GM21390 (cell line): ENCODE measurements around the gene NHLRC4.

ENCODE experiments used
- ATAC-seq: cut with Tn5 transposase; IDR thresholded peaks from one replicate; pipeline ENCODE4 v1.9.1; 2021; ENCODE audit not compliant: unreplicated experiment

NHLRC4 gene

GRCh38 chr16:582614-583331, 16.0 kb downstream of the NHLRC4 start:
- no peak for ATAC-seq

GRCh38 chr16:583470-583814, 16.6 kb downstream of the NHLRC4 start:
- ATAC-seq: no peak

GRCh38 chr16:583815-584591, 17.2 kb downstream of the NHLRC4 start:
- ATAC-seq: no peak

GRCh38 chr16:585351-585750, 18.5 kb downstream of the NHLRC4 start:
- ATAC-seq: no peak

- ATAC-seq: no peak
These were observed 19.3 kb downstream of the NHLRC4 start for GRCh38 chr16:586047-586644.

DNA sequence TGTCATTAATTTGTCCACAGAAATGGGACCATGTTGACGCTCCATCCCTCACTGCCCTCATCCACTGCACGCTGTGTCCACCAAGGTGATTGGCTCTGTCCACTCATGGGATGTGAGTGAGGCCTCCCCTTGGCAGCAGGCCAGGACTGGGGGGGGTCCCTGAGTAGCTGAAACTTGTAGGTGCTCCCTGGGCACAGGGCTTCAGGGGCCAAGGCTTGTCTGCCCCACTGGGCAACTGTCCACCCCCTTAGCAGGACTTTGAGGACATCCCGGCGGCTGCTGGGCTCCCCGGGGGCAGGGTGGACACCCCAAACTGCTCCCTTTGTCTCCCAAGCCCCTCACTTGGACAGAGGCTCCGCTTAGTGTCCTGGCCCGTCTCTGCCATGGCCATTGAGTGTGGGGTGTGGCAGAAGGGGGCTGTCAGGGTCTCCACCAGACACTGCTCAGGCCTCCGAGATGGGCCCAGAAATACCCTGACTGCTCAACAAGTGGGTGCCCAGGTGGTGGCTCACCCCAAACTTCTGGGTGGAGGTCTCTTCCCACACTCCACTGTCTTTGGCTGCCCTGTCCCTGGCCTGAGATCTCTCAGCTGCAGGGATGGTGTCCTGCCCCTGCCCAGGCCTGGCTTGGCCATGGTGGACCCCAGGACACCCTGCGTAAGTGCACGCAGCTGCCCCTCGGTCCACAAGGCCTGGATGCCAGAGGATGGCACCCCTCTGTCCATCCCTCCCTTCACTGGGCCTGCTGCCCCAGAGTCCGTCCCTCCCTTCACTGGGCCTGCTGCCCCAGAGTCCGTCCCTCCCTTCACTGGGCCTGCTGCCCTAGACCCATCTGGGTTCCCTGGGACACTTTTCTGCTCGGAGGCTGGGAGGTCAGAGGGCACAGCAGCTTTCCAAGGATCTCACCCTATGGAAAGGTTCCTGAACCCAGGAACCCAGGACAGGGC, 20.1 kb downstream of the NHLRC4 start:
- ATAC-seq: no peak

DNA sequence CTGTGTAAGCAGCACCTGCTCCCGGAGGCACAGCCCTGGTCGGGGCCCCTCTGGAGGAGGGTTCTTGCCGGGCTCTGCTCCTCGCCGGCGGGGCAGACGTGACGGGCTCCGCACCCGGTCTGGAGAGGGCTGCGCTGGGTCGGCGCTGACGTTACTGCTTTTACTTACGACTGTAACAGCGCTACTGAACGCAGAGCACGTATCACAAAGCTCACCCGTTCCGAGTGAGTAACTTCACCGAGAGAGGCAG, 21.8 kb downstream of the NHLRC4 start:
- peak; percentile 4 for ATAC-seq

GRCh38 chr16:588889-589657, 22.3 kb downstream of the NHLRC4 start:
- peak; percentile 67 for ATAC-seq

GRCh38 chr16:589658-590187, 22.9 kb downstream of the NHLRC4 start, which contains the start of gene RAB40C:
Gene RAB40C (plus strand): TSS chr16:590066. CDS start chr16:590292, 226 bp downstream.
- peak; percentile 61 for ATAC-seq

DNA sequence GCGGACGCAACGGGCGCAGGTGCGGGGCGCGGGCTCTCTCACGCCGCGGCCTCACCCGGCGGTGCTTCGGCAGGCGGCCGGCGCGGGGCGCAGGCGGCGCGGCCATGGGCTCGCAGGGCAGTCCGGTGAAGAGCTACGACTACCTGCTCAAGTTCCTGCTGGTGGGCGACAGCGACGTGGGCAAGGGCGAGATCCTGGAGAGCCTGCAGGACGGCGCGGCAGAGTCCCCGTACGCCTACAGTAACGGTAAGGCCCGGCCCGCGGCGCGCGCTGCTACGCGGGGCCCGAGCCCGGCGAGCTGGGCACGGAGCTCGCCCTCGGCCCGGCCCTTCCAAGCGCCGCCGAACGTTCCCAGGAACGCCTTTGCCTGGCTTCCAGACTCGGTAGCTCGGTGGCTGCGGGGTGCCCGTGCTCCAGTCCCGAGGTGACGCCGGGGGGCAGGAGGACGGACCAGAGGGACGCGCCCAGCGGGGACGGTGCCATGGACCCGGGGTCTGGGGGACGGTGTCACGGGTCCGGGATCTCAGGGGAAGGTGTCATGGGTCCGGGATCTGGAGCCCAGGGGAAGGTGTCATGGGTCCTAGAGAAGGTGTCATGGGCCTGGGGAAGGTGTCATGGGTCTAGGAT, 23.5 kb downstream of the NHLRC4 start:
- ATAC-seq: no peak

- no peak for ATAC-seq
These were observed 24.0 kb downstream of the NHLRC4 start for GRCh38 chr16:590815-591200.

DNA sequence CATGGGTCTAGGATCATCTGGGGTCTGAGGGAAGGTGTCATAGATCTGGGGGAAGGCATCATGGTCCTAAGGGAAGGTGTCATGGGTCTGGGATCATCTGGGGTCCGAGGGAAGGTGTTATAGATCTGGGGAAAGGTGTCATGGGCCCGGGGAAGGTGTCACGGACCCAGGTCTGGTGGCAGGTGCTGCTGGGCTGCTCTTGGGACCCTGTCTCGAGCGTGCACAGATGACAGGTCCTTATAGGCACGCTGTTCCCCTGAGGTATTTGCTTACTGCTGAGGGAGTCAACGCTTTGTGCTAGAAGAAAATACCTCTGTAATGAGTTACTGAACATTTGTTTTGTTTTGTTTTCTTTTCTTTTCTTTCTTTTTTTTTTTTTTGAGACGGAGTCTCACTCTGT, 24.4 kb downstream of the NHLRC4 start:
- no peak for ATAC-seq

- ATAC-seq: no peak
These were observed 25.2 kb downstream of the NHLRC4 start for GRCh38 chr16:591892-592517.

GRCh38 chr16:592518-593306, 25.9 kb downstream of the NHLRC4 start:
- no peak for ATAC-seq

- no peak for ATAC-seq
These were observed 26.6 kb downstream of the NHLRC4 start for GRCh38 chr16:593406-593805.

DNA sequence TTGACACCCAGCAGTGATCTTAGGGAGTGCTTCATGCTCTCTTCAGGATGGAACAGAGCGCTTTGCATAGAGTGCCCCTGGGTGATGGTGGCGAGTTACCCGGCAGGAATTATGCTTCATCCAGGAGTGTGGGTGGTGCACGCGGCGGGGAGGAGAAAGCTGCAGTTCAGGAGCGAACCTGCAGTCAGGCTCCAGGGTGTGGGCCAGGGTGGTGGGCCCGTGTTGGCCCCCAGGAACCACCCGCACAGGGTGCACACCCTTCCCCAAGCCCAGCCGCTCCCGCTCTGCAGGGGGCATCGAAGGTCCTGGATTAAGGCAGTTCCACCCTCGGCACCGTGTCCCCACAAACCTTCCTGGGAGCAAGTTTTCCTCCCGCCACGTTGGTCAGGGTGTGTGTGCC, 27.0 kb downstream of the NHLRC4 start:
- ATAC-seq: no peak

DNA sequence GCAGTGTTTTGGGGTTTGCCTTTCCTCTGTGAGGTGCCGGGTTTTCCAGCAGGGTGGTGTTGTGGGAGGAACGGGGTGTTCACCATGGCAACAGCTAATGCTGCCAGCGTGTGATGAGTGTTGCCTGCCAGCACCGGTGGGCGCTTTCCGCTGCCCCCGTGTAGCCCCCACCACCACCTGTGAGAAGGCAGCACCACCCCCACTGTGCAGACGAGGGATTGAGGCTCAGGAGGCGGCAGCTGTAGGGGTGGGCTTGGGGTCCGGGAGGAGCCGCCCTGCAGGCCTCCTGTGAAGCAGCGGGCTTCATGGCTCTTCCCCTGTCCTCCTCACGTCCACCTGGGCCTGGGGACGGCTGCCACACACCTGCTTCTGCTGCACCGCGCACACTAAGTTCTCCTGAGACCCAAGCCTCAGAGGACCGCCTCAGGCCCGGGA, 28.3 kb downstream of the NHLRC4 start:
- ATAC-seq: no peak

DNA sequence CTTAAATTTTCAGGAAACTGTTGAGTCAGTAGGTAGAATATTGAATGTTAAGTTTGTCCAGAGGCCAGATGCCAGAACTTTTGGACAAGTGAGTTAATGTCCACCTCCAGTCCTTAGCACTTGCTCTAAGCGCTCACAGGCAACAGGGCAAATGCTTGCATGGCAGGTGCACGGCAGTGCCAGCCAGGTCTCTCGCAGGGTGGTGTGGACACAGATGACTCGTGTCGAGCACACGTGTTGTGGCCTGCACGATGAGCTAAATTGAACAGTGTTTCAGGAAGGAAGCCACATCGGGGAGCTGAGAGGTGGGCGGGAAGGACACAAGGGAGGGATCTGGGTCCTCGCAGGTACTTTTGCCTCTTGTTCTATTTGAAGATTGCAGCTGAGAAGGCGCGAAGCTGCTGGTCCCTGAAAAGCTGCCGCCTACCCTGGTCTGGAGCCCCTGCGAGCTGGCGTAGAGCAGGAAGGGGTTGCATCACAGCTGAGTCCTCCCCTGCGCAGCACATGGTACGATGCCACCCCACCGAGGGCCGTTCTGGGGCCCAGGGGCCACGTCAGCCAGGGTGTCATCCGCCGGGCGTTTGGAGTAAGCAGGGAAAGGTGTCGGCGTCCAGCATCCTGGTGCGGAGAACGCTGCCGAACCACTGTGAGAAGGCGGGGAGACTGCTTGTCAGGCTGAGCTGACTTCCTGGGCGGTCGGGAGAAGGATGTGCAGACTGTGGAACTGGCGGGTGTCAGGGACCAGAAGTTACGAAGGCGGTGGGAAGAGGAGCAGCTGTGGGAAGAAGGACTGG, 29.3 kb downstream of the NHLRC4 start:
- ATAC-seq: no peak
